HG03439 (cell line): ENCODE results near the gene TFDP2.
A peak's percentile ranks its signal among the peaks of the same experiment; 100 is the strongest.
"Not testable (repeated sequence)": the region's sequence is repeated elsewhere in the genome, so short reads cannot be mapped to it uniquely, and the experiment has no call there.

Source experiments
- ATAC-seq: cut with Tn5 transposase; IDR thresholded peaks from one replicate; pipeline ENCODE4 v1.9.1; 2021; ENCODE audit warnings: mild to moderate bottlenecking, moderate library complexity; ENCODE audit not compliant: unreplicated experiment

Gene TFDP2

GRCh38 chr3:142027300-142027699, 122.0 kb downstream of the TFDP2 start:
- ATAC-seq: no peak

GRCh38 chr3:142026333-142026732, 123.0 kb downstream of the TFDP2 start:
- ATAC-seq: no peak

GRCh38 chr3:142022381-142022780, 127.0 kb downstream of the TFDP2 start:
- ATAC-seq: no peak

GRCh38 chr3:142021127-142021526, 128.2 kb downstream of the TFDP2 start:
- ATAC-seq: no peak

GRCh38 chr3:142019794-142020320, 129.5 kb downstream of the TFDP2 start:
- peak; percentile 61 for ATAC-seq

DNA sequence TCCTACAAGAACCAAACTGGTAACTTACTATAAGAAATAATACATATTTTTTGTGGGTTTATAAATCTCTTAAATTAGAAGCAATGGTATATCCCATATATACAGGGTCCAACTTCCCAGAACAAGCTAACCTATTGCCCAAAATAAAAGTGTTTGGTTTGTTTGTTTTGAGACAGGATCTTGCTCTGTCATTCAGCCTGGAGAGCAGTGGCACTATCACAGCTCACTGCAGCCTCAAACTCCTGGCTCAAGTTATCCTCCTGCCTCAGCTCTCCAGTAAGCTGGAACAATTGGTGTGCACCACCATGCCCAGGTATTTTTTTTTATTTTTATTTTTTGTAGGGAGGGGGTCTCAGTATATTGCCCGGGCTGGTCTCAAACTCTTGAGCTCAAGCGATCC, 135.4 kb downstream of the TFDP2 start:
- no peak for ATAC-seq

DNA sequence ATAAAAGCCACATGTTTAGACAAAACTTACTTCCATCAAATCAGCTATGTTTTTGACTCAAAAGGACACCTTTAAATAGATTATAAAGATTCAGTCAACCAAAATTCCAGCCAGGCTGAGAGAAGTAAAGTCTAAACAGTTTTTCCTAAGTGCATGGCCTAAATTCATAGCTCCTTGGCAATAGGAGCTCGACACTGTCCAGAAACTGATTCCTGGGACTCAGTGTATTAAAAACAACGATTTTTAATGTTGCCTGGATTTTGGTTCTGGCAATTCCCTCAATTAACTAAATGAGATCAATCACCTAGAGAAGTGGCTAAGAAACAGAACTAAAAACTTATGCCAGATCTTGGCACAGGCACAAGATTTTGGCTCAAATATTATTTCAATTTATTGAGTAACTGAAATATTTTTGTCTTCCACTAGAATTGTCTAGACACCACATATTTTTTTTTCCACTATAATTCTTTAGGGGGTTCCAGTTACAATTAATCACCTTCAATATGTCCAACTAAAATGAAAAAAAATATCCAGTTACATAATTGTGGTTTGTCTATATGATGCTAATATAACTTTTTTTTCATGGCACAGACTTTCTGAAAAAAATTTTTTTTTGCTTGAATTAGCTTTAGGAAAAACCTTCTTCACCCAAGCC, 135.9 kb downstream of the TFDP2 start:
- no peak for ATAC-seq

DNA sequence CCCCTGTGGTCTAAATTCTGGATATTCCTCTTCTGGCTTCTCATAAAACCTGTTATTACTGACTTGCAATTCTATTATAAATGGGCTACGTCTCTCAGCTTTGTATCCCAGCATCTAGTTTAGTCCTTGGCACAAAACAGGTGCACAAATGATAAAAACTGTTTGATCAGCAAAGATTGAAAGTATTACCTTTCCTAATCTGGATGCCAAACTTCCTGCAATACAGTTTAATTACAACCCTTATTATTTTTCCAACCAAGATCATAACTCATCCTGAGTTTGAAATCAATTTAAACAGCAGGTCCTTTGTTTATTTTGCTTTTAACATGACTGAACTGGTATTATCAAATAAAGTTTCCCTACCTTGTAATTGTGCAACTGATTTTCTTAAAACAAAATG, 140.3 kb downstream of the TFDP2 start:
- no peak for ATAC-seq

DNA sequence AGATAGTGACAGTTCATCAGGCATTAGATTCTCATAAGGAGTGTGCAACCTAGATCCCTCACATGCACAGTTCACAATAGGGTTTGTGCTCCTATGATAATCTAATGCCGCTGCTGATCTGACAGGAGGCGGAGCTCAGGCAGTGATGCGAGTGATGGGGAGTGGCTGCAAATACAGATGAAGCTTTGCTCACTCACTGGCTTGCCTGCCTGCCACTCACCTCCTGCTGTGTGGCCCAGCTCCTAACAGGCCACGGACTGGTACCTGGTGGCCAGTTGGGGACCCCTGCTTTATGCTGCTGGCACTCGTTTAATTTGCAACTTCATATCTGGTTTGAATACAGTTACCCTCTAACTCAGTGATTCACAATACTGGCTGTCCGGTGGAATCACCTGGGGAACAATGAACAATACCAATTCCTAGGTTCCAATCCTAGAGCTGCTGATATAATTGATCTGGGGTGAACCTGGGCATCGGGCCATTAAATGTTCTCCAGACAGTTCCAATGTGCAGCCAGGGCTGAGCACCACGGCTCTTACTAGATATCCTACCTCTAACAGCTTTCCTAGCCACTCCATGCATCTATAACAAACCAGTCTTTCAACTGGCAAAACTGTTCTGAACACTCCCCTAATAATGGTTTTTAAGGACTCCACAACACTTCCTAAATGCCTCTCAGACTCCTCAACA, 141.5 kb downstream of the TFDP2 start:
- ATAC-seq: no peak

DNA sequence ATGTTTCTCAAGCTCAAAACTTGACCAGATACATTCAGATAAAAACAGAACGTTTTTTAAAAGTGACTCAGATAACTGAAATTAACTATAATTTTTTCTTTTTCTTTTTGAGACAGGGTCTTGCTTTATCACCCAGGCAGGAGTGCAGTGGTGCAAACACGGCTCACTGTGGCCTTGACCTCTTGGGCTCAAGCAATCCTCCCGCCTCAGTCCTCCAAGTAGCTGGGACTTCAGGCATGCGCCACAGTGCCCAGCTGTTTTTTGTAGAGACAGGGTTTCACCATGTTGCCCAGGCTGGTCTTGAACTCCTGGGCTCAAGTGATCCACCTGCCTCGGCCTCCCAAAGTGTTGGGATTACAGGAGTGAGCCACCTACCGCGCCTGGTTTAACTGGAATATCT, 144.4 kb downstream of the TFDP2 start:
- ATAC-seq: not testable (repeated sequence)

DNA sequence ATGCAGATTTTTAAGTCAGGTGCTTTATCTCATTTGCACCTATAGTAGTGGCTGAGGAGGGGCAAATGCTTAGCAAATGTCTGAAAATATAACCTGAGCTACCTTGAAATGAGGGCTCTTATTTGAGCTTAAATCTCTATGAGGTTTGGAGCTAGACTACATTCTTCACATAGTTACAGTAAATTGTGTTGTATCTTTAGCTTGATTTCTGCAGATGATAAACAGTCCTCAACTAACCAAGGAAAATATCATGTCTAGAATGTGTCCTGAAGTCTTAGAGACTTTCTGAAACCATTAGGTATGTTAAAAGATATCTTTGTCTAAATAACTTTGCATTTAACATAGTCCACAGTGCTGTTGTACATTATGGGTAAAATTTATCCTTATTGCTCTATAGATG, 145.3 kb downstream of the TFDP2 start:
- no peak for ATAC-seq

DNA sequence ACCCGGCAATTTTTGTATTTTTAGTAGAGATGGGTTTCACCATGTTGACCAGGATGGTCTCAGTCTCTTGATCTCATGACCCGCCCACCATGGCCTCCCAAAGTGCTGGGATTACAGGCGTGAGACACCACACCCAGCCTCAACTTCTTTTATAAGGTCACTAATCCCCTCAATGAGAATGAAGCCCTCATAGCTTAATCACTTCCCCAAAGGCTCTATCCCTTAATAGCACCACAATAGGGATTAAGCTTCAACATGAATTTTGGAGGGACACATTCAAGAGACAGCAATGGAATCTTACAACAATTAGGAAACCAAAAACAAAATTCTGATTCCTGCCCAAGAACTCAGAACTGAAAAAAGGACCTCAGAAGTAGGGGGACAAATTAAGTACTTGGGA, 146.1 kb downstream of the TFDP2 start:
- no peak for ATAC-seq

DNA sequence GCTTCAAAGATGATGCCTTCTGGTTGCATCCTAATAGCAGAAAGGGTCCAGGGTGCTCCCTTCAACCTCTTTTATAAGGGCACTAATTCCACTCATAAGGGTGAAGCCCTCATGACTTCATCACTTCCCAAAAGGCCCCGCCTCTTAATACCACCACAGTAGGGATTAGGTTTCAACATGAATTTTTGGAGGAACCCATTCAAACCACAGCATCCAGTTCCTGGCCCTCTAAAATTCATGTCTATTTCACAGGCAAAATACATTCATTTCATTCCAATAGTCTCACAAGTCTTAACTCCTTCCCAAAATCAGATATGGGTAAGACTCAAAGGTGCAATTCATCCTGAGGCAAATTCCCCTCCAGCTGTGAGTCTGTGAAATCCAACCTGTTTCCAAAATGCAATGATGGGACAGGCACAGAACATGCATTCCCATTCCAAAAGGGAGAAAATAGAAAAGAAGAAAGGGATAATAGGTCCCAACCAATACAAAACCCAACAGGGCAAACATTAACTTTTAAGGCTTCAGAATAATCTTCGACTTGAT, 148.9 kb downstream of the TFDP2 start:
- no peak for ATAC-seq

DNA sequence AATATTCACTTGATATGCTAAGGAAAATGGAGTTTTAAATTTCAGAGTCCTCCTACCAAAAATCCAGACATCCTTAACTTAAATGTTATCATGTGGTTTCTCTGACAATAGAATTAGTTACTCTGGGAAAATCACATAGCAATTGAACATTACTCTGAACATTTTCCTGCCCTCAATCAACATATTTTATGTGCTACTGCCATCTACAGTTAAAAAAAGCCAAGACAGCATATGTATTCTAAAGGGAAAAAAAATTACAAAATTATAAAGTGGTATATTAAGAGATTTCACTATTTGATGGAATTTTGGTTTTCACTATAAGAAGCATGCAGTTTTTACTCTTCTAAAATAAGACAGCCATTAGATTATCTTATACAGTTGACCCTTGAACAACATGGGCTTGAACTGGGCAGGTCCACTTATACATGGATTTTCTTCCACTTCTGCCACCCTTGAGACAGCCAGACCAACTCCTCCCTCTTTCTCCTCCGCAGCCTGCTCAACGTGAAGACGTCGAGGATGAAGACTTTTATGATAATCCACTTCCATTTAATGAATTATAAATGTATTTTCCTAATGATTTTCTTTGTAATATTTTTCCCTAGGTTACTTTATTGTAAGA, 150.6 kb downstream of the TFDP2 start:
- no peak for ATAC-seq

DNA sequence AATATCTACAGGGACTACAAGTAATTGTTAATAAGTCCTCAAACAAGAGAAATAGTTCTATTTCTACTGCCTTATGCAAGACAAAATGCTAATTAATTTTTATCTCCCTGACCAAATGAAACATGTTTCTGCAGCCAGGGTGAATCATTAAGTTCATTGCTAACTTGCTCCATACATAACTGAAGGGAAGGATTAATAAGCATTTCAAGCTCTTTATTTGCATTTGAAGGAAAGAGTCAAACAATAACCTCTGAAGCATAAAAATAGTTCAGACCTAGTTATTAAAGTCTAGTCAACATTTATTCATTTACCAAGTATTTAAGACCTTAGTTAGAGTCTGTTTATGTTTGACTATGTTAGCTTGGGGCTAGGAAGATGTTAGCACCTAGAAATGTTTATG, 152.9 kb downstream of the TFDP2 start:
- ATAC-seq: no peak

DNA sequence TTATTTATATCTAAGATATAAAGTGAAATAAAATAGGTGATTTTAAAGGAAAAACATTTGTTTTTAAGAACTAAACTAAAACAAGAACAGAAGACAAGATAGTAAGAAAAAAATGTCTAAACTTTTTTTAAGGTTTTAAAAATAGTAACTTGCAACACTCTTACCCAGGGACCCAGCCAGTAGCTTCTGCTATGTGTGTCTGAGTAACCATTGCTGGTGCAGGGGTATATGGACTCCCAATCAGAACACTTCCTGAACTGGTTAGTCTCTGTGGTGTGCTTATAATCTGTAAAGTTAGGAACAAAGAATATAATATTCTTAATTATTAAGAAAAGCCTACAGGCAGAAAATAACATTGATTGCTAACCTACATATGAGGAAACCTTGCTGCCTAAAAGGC, 154.5 kb downstream of the TFDP2 start:
- ATAC-seq: no peak

DNA sequence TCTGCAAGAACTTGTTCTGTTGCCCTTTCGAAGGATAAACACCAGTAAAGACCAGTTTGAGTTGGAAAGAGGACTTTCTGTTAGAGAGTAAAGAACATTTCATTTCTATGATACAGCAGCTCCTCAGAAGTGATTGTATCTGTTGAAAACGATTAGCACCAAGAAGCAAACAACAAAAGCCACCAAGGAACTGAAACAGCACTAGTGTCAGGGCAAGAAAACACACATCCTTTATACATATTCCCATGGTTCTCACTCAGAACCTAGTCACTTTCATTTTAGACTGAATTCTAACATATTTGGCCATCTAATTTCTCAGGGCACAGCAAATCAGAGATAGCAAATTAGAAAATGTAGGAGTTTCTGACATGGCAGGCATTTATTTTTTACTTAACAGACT, 156.8 kb downstream of the TFDP2 start:
- ATAC-seq: no peak

- ATAC-seq: no peak
These were observed 162.7 kb downstream of the TFDP2 start for GRCh38 chr3:141986548-141987107.

- ATAC-seq: no peak
These were observed 168.3 kb downstream of the TFDP2 start for GRCh38 chr3:141981084-141981483.

DNA sequence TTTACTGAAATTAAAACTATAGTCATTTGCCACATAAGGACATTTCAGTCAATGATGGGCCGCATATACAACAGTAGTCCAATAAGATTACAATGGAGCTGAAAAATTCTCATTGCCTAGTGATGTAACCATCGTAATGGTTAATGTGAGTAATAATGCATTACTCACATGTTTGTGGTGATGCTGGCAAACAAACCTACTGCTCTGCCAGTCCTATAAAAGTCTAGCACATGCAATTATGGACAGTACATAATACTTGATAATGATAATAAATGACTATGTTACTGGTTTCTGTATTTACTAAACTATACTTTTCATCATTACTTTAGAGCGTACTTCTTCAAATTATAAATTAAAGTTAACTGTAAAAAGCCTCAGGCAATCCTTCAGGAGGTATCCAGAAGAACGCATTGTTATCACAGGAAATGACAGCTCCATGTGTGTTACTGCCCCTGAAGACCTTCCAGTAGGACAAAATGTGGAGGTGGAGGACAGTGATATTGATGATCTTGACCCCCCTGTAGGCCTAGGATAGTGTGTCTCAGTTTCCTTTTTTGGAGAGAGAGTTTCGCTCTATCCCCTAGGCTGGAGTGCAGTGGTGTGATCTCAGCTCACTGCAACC, 170.2 kb downstream of the TFDP2 start:
- ATAC-seq: no peak

- ATAC-seq: not testable (repeated sequence)
These were observed 174.6 kb downstream of the TFDP2 start for GRCh38 chr3:141974777-141975176.
